ENCODE data around the gene RGS7.
"Not testable (repeated sequence)": the region's sequence is repeated elsewhere in the genome, so short reads cannot be mapped to it uniquely, and the experiment has no call there.

Gene RGS7

GRCh38 chr1:241101622-241102021 lies 255.4 kb downstream of the RGS7 start:
- no peak for TF ChIP-seq CTCF (IDR thresholded peaks at IDR 0.05; ENCODE audit: low read depth, low read length, missing control alignments)
- DNase-seq (ENCODE audit: low read depth) = no peak
- H3K4me3 ChIP-seq (ENCODE audit: low read depth, low read length) = no peak overlapping the region

- H3K4me3 ChIP-seq (ENCODE audit: low read depth, low read length) = no peak overlapping the region
- DNase-seq (ENCODE audit: low read depth) = no peak
- TF ChIP-seq CTCF (IDR thresholded peaks at IDR 0.05; ENCODE audit: low read depth, low read length, missing control alignments) = no peak
Observed at GRCh38 chr1:241097479-241097878, 259.5 kb downstream of the RGS7 start.

- no peak for DNase-seq (ENCODE audit: low read depth)
- TF ChIP-seq CTCF (IDR thresholded peaks at IDR 0.05; ENCODE audit: low read depth, low read length, missing control alignments) = no peak
- H3K4me3 ChIP-seq (ENCODE audit: low read depth, low read length) = no peak overlapping the region
Observed at GRCh38 chr1:241096982-241097381, 260.0 kb downstream of the RGS7 start.

- no peak for DNase-seq (ENCODE audit: low read depth)
Observed at GRCh38 chr1:241095847-241096246, 261.2 kb downstream of the RGS7 start.

GRCh38 chr1:241090798-241091197 lies 266.2 kb downstream of the RGS7 start:
- TF ChIP-seq CTCF (IDR thresholded peaks at IDR 0.05; ENCODE audit: low read depth, low read length, missing control alignments) = no peak
- H3K4me3 ChIP-seq (ENCODE audit: low read depth, low read length) = no peak overlapping the region
- DNase-seq (ENCODE audit: low read depth) = no peak

More at GRCh38 chr1:241095847-241096246, 261.2 kb downstream of the RGS7 start:
- TF ChIP-seq CTCF (IDR thresholded peaks at IDR 0.05; ENCODE audit: low read depth, low read length, missing control alignments) = no peak
- no peak overlapping the region for H3K4me3 ChIP-seq (ENCODE audit: low read depth, low read length)

GRCh38 chr1:241089066-241089465 lies 267.9 kb downstream of the RGS7 start:
- DNase-seq (ENCODE audit: low read depth); H3K4me3 ChIP-seq (ENCODE audit: low read depth, low read length): not testable (repeated sequence)

GRCh38 chr1:241088075-241088474 lies 268.9 kb downstream of the RGS7 start:
- not testable (repeated sequence) for DNase-seq (ENCODE audit: low read depth); H3K4me3 ChIP-seq (ENCODE audit: low read depth, low read length)

GRCh38 chr1:241086686-241087085 lies 270.3 kb downstream of the RGS7 start:
- no peak overlapping the region for H3K4me3 ChIP-seq (ENCODE audit: low read depth, low read length)
- no peak for DNase-seq (ENCODE audit: low read depth)
- no peak for TF ChIP-seq CTCF (IDR thresholded peaks at IDR 0.05; ENCODE audit: low read depth, low read length, missing control alignments)
